GDM1 (cell line): ENCODE results near the gene PSMA3.

ENCODE experiments used
- DNase-seq: peaks from one replicate; lab custom pipeline; 2025; lab: John Stamatoyannopoulos, UW

Gene PSMA3

GRCh38 chr14:58272588-58273372 is 28.1 kb downstream of the PSMA3 start:
- no peak for DNase-seq

GRCh38 chr14:58274881-58275280 is 30.2 kb downstream of the PSMA3 start:
- no peak for DNase-seq

- no peak for DNase-seq
Measured at GRCh38 chr14:58275527-58276190, 31.0 kb downstream of the PSMA3 start.

GRCh38 chr14:58276208-58276607 is 31.6 kb downstream of the PSMA3 start:
- DNase-seq = no peak

- DNase-seq = no peak
Measured at GRCh38 chr14:58278177-58278576, 33.5 kb downstream of the PSMA3 start.

- peak; percentile 52 for DNase-seq
Measured at GRCh38 chr14:58280954-58281787, 36.5 kb downstream of the PSMA3 start.

GRCh38 chr14:58281969-58282368 is 37.3 kb downstream of the PSMA3 start:
- DNase-seq = no peak

GRCh38 chr14:58282925-58283593 is 38.4 kb downstream of the PSMA3 start:
- DNase-seq = no peak

GRCh38 chr14:58283730-58284129 is 39.1 kb downstream of the PSMA3 start:
- no peak for DNase-seq

- DNase-seq = no peak
Measured at GRCh38 chr14:58285132-58285531, 40.5 kb downstream of the PSMA3 start.

GRCh38 chr14:58287607-58288042 is 43.0 kb downstream of the PSMA3 start:
- DNase-seq = no peak

- no peak for DNase-seq
Measured at GRCh38 chr14:58288106-58288792, 43.6 kb downstream of the PSMA3 start.

- no peak for DNase-seq
Measured at GRCh38 chr14:58291646-58292045, 47.0 kb downstream of the PSMA3 start.

GRCh38 chr14:58292187-58292586 is 47.5 kb downstream of the PSMA3 start:
- DNase-seq = no peak

- DNase-seq = no peak
Measured at GRCh38 chr14:58294201-58294600, 49.6 kb downstream of the PSMA3 start.

- no peak for DNase-seq
Measured at GRCh38 chr14:58296726-58297125, 52.1 kb downstream of the PSMA3 start.

- DNase-seq = no peak
Measured at GRCh38 chr14:58297412-58297761, 52.7 kb downstream of the PSMA3 start.

GRCh38 chr14:58297762-58298476 is 53.3 kb downstream of the PSMA3 start:
- DNase-seq = peak; percentile 99

- peak; percentile 8 for DNase-seq
Measured at GRCh38 chr14:58298477-58299400, 54.1 kb downstream of the PSMA3 start, which contains the start of gene ARID4A. Gene ARID4A (plus strand): TSS chr14:58298555. CDS start chr14:58299855, 1,300 bp downstream.
